Measurements from ENCODE around the gene S100A4.
"Not testable (repeated sequence)": the region's sequence is repeated elsewhere in the genome, so short reads cannot be mapped to it uniquely, and the experiment has no call there.

S100A4 gene

GRCh38 chr1:153545067-153546055 is at the start of gene S100A4:
TSS of gene S100A4 (minus strand) at chr1:153545806. CDS start at chr1:153544794, 1,012 bp downstream.
- peak; percentile 91 for DNase-seq

- DNase-seq: no peak
Measured at GRCh38 chr1:153592748-153593147, 47.1 kb upstream of the S100A4 start.

- no peak for DNase-seq
Measured at GRCh38 chr1:153588482-153588881, 42.9 kb upstream of the S100A4 start.

- DNase-seq: not testable (repeated sequence)
Measured at GRCh38 chr1:153588033-153588432, 42.4 kb upstream of the S100A4 start.

- no peak for DNase-seq
Measured at GRCh38 chr1:153587314-153587713, 41.7 kb upstream of the S100A4 start.

- no peak for DNase-seq
Measured at GRCh38 chr1:153586347-153586746, 40.7 kb upstream of the S100A4 start.

- no peak for DNase-seq
Measured at GRCh38 chr1:153585006-153585405, 39.4 kb upstream of the S100A4 start.

GRCh38 chr1:153583976-153584375 is 38.4 kb upstream of the S100A4 start:
- DNase-seq: no peak

- not testable (repeated sequence) for DNase-seq
Measured at GRCh38 chr1:153583514-153583913, 37.9 kb upstream of the S100A4 start.

- not testable (repeated sequence) for DNase-seq
Measured at GRCh38 chr1:153582836-153583235, 37.2 kb upstream of the S100A4 start.

GRCh38 chr1:153578936-153579335 is 33.3 kb upstream of the S100A4 start:
- DNase-seq: no peak

- no peak for DNase-seq
Measured at GRCh38 chr1:153578490-153578889, 32.9 kb upstream of the S100A4 start.

- DNase-seq: no peak
Measured at GRCh38 chr1:153577624-153578051, 32.0 kb upstream of the S100A4 start.

GRCh38 chr1:153577138-153577537 is 31.5 kb upstream of the S100A4 start:
- peak; percentile 59 for DNase-seq

- DNase-seq: peak; percentile 13
Measured at GRCh38 chr1:153575497-153575896, 29.9 kb upstream of the S100A4 start.

GRCh38 chr1:153575081-153575491 is 29.5 kb upstream of the S100A4 start:
- DNase-seq: not testable (repeated sequence)

- peak; percentile 55 for DNase-seq
Measured at GRCh38 chr1:153573351-153573750, 27.7 kb upstream of the S100A4 start.

GRCh38 chr1:153572569-153573015 is 27.0 kb upstream of the S100A4 start:
- peak; percentile 87 for DNase-seq

GRCh38 chr1:153571706-153572105 is 26.1 kb upstream of the S100A4 start:
- DNase-seq: no peak

GRCh38 chr1:153570874-153571273 is 25.3 kb upstream of the S100A4 start:
- DNase-seq: no peak

- DNase-seq: no peak
Measured at GRCh38 chr1:153569465-153569864, 23.9 kb upstream of the S100A4 start.

GRCh38 chr1:153568367-153569099 is 22.9 kb upstream of the S100A4 start:
- DNase-seq: peak; percentile 53

- DNase-seq: no peak
Measured at GRCh38 chr1:153567621-153568366, 22.2 kb upstream of the S100A4 start.

Data from MV-4-11 (cell line).